ENCODE measurements around the gene LGALS3BP.
"Not testable (repeated sequence)": the region's sequence is repeated elsewhere in the genome, so short reads cannot be mapped to it uniquely, and the experiment has no call there.

Gene LGALS3BP

GRCh38 chr17:78962984-78963348 lies 16.8 kb downstream of the LGALS3BP start:
- not testable (repeated sequence) for DNase-seq

GRCh38 chr17:78962345-78962983 lies 17.3 kb downstream of the LGALS3BP start:
- DNase-seq, result no peak

- no peak for DNase-seq
These were observed 18.2 kb downstream of the LGALS3BP start for GRCh38 chr17:78961571-78961970.

GRCh38 chr17:78960928-78961327 lies 18.8 kb downstream of the LGALS3BP start:
- peak; percentile 45 for DNase-seq

- DNase-seq, result no peak
These were observed 19.9 kb downstream of the LGALS3BP start for GRCh38 chr17:78959803-78960202.

GRCh38 chr17:78958641-78959127 lies 21.0 kb downstream of the LGALS3BP start:
- no peak for DNase-seq

GRCh38 chr17:78957128-78957527 lies 22.6 kb downstream of the LGALS3BP start:
- DNase-seq, result no peak

- DNase-seq, result no peak
These were observed 23.5 kb downstream of the LGALS3BP start for GRCh38 chr17:78956254-78956653.

GRCh38 chr17:78954684-78955083 lies 25.0 kb downstream of the LGALS3BP start:
- DNase-seq, result no peak

- no peak for DNase-seq
These were observed 26.1 kb downstream of the LGALS3BP start for GRCh38 chr17:78953356-78954350.

GRCh38 chr17:78952706-78953105 lies 27.0 kb downstream of the LGALS3BP start:
- DNase-seq, result no peak

GRCh38 chr17:78951967-78952551 lies 27.7 kb downstream of the LGALS3BP start:
- no peak for DNase-seq

- no peak for DNase-seq
These were observed 28.9 kb downstream of the LGALS3BP start for GRCh38 chr17:78950870-78951269.

- DNase-seq, result no peak
These were observed 32.2 kb downstream of the LGALS3BP start for GRCh38 chr17:78947235-78948149.

GRCh38 chr17:78946631-78947030 lies 33.1 kb downstream of the LGALS3BP start:
- DNase-seq, result no peak

GRCh38 chr17:78946131-78946530 lies 33.6 kb downstream of the LGALS3BP start:
- DNase-seq, result no peak

- DNase-seq, result not testable (repeated sequence)
These were observed 34.3 kb downstream of the LGALS3BP start for GRCh38 chr17:78945455-78945854.

- DNase-seq, result no peak
These were observed 34.8 kb downstream of the LGALS3BP start for GRCh38 chr17:78944956-78945355.

- no peak for DNase-seq
These were observed 35.7 kb downstream of the LGALS3BP start for GRCh38 chr17:78944026-78944425.

- DNase-seq, result no peak
These were observed 39.0 kb downstream of the LGALS3BP start for GRCh38 chr17:78940708-78941107.

GRCh38 chr17:78940258-78940657 lies 39.5 kb downstream of the LGALS3BP start:
- DNase-seq, result no peak

GRCh38 chr17:78939615-78940014 lies 40.1 kb downstream of the LGALS3BP start:
- DNase-seq, result no peak
